NCI-H226 (cell line): ENCODE results near the gene S100A4.
A peak's percentile ranks its signal among the peaks of the same experiment; 100 is the strongest.
"Not testable (repeated sequence)": the region's sequence is repeated elsewhere in the genome, so short reads cannot be mapped to it uniquely, and the experiment has no call there.

ENCODE experiments used
- DNase-seq: peaks from one replicate; pipeline ENCODE4 v3.0.0-alpha.2; 2015

S100A4 gene

DNA sequence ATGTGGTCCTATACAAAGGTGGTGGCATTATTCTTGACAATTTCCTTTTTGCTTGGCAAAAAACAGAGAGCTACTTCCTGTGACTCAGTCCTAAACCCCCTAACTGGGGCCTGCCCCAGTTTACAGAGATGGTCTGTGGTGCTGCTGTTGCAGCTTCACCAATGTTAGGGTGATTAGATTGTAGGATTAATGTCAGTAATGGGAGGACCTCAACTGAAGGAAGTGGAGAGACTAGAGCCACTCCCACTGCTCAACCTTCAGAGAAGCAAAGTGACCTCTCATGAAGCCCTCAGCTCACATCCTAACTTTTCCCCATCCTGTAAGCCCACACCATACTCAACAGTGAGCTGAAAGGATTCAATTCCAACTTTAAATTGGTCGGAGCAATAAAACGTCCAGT lies 13.4 kb downstream of the S100A4 start:
- no peak for DNase-seq

DNA sequence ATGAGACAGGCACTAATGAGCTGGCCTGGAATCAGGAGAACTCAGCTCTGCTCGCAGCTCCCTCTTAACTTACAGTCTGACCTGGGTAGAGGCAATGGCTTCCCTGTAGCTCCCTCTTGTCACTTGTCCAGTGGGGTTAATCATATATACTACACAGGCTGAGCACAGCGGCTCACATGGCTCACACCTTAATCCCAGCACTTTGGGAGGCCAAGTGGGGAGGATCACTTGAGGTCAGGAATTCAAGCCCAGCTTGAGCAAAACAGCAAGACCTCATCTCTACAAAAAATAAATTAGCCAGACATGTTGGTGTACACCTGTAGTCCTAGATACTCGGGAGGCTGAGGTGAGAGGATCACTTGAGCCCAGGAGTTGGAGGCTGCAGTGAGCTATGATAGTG lies 14.0 kb downstream of the S100A4 start:
- no peak for DNase-seq

DNA sequence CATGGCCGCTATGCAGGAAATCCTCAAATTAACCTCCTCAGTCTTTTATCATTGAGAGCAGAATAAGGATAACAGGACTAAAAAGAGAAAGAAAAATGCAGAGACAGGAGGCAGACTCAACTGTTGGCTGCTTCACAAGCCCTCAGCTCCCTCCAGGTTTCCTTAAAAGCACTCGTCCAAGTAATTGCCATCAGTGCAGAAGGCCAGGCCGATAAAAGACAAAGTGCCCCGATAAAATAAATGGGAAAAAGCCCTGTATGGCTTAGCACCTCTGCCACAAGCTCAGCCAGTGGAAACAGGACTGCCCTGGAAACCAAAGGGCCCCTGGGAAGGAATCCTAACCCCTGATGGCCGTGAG lies 17.9 kb downstream of the S100A4 start:
- no peak for DNase-seq

DNA sequence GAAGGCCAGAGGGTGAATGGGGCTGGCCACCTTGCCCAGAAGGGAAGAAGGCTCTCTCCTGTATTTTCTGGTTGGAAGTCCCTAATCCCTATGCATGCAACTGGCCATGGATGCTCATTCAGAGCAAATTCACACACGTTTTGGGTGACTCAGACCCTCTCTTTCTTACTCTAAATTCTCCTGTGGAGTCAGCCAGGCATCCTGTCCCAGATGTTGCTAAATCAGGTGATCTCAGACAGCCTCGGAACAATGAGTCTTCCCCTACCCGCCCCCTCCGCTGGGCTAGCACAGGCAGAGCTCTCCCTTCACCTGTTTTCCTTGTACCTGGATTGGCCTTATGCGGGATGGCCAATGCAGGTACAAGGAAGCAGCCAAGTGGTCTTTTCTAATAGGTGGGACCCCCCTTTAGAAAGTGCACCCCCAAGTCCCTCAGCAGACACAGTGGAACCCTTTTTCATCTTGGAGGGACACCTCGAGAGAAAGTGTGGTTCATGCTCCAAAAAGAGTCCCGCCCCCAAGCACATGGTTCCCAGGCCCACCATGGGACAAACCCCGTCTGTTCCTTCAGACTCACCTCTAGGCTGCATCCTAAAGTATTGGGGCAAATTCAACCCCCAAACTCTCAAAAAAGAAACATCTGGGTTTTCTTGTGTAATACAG lies 18.5 kb downstream of the S100A4 start:
- no peak for DNase-seq

DNA sequence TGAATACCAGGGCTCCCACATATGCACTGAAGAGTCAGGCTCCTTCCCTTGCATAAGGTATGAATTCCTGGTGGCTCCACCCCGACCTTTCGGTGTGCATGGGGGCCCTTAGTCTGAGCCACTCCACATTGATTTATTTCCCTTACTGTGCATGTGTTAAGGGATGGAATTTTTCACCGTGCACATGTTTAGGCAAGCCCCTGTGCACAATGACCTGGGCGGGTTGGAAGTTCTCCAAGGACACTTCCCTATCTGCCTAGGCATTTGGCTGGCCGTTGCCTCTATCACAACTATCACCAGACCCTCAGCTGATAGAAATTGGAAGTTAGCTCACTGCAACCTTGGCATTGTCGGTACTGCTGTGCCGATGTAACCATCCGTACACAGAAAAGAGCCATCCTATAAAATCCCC lies 19.5 kb downstream of the S100A4 start:
- DNase-seq = no peak

DNA sequence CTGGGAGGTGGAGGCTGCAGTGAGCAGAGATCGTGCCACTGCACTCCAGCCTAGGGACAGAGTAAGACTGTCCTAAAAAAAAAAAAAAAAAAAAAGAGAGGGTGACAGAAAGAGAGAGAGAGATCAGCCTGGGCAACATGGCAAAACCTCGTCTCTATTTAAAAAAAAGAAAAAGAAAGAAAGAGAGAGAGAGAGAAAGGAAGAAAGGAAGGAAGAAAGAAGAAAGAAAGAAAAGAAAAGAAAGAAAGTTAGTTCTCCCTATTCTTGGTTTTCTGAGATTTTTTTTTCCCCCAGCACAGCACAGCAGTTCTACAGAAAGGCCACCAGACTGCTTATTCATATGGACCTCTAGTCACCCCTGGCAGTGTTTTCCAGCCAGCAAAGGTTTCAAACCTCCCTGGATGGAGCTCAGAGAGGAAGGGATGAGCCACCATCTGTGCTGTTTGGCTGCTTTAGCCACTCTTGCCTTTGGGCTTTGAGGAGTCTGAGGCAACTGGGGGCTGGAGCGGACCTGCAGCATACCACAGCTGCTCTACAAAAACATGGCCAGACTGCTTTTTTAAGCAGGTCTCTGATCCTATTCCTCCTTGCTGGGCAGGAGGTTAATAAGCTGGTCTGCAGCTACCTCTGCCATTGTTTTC lies 20.4 kb downstream of the S100A4 start:
- DNase-seq = no peak

DNA sequence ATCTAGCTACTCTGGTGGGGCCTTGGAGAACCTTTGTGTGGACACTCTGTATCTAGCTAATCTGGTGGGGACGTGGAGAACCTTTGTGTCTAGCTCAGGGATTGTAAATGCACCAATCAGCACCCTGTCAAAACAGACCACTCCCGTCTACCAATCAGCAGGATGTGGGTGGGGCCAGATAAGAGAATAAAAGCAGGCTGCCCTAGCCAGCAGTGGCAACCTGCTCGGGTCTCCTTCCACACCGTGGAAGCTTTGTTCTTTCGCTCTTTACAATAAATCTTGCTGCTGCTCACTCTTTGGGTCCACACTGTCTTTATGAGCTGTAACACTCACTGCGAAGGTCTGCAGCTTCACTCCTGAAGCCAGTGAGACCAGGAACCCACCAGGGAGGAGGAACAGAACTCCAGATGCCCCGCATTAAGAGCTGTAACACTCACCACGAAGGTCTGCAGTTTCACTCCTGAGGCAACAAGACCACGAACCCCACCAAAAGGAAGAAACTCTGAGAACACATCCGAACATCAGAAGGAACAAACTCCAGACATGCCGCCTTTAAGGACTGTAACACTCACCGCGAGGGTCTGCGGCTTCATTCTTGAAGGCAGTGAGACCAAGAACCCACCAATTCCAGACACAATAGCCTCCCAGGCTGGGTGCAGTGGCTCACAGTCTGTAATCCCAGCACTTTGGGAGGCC lies 23.1 kb downstream of the S100A4 start:
- DNase-seq = not testable (repeated sequence)

DNA sequence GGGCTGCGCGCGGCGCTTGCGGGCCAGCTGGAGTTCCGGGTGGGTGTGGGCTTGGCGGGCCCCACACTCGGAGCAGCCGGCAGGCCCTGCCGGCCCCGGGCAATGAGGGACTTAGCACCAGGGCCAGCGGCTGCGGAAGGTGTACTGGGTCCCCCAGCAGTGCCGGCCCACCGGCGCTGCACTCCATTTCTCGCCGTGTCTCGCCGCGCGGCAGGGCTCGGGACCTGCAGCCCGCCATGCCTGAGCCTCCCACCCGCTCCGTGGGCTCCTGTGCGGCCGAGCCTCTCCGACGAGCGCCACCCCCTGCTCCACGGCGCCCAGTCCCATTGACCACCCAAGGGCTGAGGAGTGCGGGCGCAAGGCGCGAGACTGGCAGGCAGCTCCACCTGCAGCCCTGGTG lies 23.8 kb downstream of the S100A4 start:
- DNase-seq = not testable (repeated sequence)

DNA sequence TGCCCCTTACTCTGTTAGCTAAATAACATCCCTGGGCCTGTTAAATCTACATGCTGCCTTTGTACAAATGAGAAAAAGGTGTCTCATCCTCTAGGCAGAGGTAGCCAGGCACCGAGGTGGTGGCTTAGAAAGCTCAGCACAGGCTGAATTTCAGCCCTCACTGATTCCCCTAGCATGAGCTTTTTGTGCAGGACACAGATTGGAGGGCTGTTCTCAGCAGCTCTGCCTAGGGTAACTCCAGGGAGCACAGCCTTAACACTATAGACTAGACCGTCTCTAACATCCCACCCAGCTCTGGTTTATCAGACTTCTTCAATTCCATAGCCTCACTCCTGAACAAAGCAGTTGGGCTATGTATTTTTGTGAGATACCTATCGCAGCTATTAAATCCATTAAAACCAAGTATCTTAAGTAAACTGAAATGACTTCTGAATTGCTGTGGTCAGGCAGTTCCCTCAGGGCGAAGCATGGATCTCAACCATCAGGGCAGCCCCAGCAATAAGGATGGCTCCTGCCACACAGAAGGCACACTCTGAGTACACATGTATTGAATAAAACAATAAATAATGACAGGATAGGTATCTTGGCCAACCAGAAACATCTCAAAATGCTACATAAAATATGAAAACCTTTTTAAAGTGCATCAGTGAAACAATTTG lies 24.7 kb downstream of the S100A4 start:
- no peak for DNase-seq

DNA sequence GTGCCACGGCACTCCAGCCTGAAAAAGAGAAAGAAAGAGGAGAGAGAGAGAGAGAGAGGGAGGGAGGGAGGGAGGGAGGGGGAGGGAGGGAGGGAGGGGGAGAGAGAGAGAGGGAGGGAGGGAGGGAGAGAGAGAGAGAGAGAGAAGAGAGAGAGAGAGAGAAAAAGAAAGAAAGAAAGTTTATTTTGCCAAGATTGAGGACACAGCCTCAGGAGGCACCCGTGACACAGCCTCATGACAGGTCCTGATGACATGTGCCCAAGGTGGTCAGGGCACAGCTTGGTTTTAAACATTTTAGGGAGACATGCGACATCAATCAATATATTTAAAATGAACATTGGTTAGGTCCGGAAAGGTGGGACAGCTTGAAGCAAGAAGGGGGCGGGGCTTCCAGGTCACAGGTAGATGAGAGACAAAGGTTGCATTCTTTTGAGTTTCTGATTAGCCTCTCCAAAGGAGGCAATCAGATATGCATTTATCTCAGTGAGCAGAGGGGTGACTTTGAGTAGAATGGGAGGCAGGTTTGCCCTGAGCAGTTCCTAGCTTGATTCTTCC lies 25.4 kb downstream of the S100A4 start:
- DNase-seq = not testable (repeated sequence)

DNA sequence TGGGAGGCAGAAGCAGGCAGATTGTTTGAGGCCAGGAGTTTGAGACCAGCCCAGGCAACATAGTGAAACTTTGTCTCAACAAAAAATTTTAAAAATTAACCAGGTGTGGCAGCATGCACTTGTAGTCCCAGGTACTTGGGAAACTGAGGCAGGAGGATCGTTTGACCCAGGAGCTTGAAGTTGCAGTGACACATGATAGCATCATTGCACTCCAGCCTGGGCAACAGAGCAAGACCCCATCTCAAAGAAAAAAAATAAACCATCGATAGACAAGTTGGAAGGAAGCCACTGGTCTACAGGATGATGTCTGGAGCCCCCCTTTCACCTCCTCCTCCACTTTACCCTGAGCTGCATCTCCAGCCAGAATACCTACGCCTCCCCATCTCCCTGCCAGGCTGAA lies 26.4 kb downstream of the S100A4 start:
- no peak for DNase-seq

DNA sequence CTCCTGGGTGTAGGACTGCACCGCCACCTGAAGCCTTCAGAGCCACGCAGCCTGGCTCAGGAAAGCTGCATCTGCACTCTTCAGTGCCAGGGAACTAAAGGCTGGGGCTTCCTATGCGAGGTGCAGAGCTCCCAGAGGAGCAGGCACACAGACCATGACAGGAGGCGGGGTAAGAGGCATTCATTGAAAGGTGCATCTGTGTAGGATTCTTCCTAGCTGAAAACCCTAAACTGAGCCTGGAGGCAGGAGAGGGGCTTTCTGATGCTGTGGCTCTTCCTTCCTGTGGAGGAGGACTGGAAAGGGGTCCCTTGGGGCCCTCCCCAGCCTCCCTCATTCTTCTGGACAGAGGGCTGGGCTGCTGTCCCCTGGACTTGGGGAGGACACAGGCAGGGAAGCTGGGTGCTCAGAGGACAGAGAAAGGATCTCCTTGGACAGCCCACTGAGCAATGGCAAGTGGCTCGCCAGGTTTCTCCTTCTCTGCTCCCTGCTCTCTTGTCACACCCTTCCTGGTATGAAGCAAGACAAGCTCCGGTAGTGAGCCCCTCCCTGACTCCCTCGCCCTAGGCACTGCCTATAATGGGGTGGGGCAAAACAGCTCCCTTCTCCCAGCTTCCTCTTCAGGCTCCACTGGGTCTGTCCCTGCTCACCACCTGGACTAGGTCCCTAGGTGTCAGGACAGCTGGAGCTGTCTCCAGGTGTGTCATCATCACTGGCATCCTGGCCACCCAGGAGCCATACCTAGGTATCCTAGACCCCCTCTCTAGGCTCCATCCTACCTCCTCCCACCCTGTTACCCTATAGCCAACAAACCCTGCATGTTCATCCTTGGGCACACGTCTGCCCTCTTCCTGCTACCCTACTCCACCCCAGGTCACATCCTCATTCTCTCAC lies 29.9 kb downstream of the S100A4 start:
- DNase-seq = peak; percentile 50

DNA sequence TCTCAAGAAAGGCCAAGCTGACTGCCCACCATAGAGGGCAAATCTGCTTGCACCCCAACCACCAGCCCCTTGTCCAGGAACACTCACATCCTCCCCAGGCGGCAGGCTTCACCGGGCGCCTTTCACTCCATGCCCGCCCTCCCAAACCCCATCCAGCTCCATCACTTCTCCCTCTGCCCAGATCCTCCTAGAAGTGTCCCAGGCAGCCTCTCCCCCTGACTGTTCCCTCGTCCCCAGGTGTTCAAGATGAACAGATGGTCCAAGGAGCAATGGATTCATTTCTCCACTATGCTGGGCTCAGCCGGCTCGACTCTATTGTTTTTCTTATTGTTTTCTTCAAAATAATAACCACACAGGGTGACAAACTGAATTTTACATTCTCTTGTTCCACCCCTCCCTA lies 31.9 kb downstream of the S100A4 start:
- DNase-seq = no peak

DNA sequence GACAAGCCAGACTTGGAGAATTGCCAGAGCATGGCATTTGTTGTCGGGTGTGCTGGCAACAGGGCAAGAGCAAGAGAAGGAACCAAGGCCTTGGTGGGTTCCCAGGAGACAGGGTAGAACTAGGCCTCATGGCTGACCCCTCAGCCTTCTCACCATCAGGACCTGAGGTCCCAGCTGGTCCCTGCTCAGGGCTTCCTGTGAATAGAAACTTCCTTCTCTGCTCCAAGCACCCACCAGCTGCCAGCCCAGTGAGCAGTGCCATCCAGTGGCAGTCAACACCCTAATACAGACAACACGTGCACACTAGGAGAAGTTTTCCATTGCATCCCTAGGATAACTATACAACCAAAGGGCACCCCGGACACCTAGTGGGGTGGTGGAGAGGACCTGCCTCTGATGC lies 32.6 kb downstream of the S100A4 start:
- DNase-seq = no peak

DNA sequence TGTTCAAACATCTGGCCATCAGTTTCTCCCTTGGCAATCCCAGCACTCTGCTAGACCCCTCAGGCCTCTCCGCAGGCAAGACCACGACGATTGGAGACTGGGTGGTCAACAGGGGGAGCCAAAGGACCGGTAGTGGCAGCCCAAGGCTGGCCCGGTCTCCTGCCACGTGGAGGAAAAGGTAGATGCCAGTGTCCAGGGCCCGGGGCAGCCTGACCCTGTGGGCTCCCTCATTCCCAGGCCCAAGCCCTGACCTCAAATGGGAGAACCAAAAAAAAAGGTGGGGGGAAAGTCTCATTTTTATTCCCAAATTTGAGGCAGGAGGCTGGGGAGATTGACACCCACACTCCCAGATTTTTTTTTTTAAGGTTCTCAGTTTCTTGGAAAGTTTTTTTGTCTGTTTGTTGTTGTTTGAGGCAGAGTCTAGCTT lies 34.6 kb downstream of the S100A4 start:
- DNase-seq = peak; percentile 59

DNA sequence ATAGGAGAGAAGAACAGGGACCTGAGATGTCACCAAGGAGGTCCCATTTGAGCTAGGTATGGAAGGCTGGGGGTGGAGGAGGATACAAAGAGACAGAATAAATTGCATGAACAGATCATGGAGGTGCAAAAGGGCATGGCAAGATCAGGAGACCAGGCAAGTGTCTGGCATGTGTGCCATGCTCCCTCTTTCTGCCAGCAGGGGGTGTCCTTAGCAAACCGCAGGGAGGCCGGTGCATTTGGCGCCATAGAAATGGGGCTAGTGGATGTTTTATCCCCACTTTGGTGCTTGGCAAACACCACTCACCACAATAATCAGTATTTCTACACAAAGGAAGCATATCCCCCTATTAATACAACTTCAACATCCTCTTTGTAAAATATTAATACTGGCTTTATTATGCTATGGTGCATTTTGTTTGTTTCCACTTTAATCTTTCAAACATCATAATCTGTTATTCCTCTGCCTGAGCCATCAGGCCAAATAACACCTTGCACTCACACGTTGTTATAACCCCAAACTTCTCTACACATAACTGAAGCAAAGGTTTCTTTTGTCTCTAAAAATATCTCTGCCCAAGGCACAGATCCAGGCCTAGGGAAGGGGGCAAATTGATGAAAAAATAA lies 35.8 kb downstream of the S100A4 start:
- DNase-seq = no peak

DNA sequence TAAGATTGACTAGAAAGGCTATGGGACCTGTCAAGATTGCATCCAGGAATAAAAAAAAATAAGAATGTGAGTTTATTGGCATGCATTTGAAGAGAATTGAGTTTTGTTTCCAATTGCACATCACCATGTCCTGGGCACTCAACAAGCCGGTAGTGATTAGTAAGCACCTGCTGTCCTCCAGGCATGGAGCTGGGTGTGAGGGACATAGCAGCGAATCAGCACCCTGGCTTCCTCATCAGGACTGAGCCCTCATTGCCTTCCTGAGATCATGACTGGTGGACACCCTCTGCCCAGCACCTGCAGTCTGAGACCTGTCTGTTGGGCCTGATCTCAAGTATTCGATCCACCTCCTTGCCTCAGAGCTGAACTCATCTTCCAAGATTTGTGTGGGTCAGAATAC lies 36.6 kb downstream of the S100A4 start:
- DNase-seq = no peak

DNA sequence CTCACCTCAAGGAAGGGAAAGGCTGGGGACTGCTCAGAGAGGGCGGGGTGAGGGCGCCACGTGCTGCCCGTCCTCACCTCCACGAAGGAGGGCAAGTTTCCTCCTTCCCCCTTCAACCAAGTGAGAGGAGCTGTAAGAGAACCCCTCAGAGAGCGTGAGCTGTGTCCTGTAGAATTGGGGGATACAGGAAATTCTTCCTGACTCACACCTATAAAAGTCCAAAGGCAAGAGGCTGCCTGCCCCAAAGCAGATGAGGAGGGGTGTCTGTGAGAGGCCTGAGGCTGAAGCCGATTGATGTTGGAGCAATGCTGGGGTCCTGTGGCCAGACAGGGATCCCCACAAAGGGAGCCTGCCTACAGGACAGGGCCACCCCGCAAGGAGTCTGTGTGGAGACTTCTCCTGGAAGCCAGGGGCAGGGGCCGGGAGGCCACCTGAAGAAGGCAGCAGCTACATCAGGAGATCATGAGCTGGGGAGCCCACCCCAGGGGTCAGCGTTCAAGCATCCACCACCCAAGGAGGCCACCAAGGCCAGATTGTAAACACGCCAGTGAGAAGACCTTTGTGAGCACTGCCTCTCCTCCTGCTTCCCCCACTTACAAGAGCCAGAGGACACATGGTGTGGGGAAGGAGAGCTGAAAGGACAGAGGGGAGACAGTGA lies 37.6 kb downstream of the S100A4 start:
- DNase-seq = no peak

DNA sequence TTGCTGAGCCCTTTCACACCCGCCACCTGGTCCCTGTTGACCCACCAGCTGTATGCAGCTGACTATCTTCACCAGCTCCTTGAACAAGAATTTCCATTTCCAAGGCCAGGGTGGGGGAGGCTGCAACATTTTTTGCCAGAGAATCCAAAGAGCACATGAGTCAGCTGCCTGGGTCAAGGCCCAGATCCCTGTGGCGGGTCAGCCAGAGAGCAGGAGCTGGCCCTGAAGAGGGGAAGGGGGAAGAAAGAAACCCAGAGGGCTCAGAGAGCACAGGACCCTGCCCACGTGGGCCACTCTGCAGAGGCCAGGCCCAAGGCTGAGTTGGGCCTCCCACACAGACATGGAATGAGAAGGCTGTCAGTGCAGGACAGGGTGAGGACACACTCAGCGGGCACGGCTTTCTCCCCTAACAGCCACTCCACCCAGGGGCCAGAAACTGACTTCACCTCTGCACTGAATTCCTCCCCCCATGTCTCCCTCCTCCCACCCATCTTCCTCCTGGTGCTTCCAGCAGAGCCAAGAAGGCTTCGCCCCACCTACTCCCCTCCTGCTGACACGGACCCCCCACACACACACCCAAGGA lies 38.7 kb downstream of the S100A4 start:
- peak; percentile 94 for DNase-seq

DNA sequence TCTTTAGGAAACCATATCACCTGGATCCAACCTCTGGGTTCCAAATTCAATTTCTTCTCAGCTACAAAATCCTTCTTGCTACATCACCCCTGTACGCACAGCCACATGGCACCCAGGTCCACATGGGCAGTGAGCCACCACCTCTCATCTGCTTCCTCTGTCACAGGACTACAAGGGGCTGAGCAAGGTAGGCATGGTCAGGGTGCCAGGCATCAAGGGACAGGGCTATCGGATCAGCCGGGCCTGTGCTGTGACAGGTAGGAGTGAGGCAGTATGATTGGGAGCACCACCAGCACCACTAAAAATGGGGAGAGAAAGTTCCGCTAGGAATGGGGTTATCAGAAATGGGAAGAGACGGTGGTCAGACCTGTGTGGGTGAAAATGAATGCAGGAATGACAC lies 39.2 kb downstream of the S100A4 start:
- no peak for DNase-seq

DNA sequence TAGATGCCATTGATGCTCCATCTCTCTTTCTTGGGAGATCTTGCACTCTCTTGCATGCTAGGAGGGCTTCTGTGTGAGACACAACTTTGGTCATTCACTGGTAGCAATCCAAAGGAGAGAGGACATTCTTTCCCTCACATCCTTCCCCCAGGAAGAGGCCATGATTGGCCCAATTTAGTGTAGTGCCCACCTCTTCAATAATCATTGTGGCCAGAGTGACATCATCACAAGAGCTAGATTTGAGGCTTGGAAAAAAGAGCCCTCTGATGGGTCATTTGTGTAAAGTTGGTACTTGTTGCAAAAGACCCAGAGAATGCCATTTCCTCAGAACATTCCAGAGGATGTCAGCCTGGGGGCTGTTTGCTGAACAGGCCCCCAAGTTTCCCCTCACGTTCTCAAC lies 40.0 kb downstream of the S100A4 start:
- DNase-seq = no peak
